Cardiac fibroblast (primary cell): ENCODE results near the gene KRTAP10-2.

Experiments used
- DNase-seq, 2 donors: peaks; one replicate each; pipeline versions ENCODE4 v3.0.0 to v3.0.0-alpha.2; 2010; ENCODE audit warnings: low read depth in 2 of 2
- H3K4me3 ChIP-seq, 2 donors: replicated peaks in 1 of 2; 1 replicate in 1 of 2; 2 replicates in 1 of 2; pipeline ENCODE4 v1.5.1; 2011; ENCODE audit warnings: low read depth in 2 of 2, low read length in 2 of 2, mild to moderate bottlenecking in 2 of 2, moderate library complexity in 1 of 2
- TF ChIP-seq, protein P1 (sequence below): IDR thresholded peaks from one replicate; pipeline ENCODE4 v1.5.1; 2011; ENCODE audit warnings: low read depth, mild to moderate bottlenecking, low read length, inconsistent platforms

The KRTAP10-2 gene

DNA sequence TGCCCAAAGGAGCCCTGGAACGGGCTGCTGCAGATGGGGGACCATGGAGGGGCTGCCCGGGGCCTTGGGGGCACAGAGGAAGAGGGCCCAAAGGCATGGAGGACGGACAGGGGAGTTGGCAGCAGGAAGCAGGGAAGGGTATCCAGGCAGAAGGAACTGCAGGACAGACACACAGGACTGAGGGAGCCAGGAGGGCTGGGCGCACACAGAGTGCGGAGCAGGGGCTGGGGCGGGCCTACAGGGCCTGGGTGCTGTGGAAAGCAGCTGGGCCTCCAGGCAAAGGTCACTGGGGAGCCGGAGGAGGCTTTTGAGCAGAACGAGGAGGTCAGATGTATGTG, 39.4 kb downstream of the KRTAP10-2 start:
- no peak for DNase-seq
- TF ChIP-seq, protein P1, sequence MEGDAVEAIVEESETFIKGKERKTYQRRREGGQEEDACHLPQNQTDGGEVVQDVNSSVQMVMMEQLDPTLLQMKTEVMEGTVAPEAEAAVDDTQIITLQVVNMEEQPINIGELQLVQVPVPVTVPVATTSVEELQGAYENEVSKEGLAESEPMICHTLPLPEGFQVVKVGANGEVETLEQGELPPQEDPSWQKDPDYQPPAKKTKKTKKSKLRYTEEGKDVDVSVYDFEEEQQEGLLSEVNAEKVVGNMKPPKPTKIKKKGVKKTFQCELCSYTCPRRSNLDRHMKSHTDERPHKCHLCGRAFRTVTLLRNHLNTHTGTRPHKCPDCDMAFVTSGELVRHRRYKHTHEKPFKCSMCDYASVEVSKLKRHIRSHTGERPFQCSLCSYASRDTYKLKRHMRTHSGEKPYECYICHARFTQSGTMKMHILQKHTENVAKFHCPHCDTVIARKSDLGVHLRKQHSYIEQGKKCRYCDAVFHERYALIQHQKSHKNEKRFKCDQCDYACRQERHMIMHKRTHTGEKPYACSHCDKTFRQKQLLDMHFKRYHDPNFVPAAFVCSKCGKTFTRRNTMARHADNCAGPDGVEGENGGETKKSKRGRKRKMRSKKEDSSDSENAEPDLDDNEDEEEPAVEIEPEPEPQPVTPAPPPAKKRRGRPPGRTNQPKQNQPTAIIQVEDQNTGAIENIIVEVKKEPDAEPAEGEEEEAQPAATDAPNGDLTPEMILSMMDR: no peak
- no peak overlapping the region for H3K4me3 ChIP-seq

DNA sequence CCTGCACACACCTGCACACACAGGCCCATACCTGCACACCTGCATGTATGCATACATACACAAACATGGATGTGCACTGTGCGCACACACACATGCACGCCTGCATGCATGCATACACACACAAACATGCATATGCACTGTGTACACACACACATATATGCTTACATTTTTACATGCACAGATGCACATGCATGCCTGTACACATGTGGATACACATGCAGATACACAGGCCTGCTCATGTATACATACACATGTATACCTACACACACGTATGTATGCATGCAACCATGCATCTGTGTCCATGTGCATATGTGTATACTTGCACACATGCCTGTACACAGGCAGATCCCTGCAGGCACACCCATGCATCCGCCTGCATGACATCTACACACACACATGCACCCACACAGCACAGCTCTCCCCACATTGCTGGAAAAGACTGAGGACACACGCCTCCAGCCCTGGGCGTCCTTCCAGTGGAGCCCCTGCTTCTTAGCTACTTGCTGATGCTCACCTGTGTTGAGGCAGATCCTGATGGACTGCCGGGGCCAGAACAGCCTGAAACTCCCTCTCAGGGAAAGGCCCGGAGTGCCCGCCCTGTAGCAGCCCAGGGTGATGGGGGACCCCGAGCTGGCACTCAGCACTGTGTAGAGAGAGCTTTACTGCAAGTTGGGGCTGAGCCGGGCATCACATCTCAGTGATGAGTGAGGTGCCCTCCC, 39.9 kb downstream of the KRTAP10-2 start:
- no peak overlapping the region for H3K4me3 ChIP-seq
- TF ChIP-seq, protein P1: no peak
- no peak for DNase-seq

DNA sequence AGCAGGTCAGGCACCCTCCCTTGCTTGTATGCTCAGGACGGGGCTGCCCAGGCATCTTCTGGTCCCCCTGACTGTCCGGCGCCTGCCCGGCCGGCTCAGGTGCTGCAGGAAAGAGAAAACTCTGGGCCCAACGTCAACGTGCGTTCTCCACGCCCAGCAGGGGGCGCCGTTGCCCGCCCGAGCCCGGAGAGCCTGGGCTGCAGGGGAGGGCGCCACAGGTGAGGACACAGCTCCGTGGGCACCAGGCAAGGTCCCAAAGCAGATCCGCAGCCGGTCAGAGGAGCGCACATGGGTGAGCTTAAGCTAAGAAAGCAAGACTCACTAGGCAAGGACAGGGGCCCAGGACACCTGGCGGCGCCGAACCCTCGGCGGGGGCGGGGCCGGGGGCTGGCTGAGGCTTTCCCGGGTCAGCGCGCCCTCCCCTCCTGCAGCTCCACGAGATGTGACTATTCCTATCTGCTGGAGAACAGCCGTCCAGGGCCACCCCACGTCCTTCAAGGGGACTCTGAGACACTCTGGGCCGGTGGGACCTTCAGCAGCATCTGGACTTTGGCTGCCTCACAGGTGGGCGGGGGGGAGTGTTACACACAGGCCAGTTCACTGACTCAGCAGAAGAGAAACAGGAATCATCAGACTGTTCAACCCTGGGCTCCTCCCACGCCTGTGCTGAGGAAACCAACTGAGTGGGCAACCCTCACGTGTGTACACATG, 40.6 kb downstream of the KRTAP10-2 start:
- DNase-seq: peak; percentile 32 to 41
- TF ChIP-seq, protein P1: peak; percentile 77
- no peak overlapping the region for H3K4me3 ChIP-seq

- no peak for DNase-seq
- H3K4me3 ChIP-seq: no peak overlapping the region
- TF ChIP-seq, protein P1: no peak
Measured at GRCh38 chr21:44510109-44510507, 41.2 kb downstream of the KRTAP10-2 start.

GRCh38 chr21:44509539-44509938, 41.8 kb downstream of the KRTAP10-2 start:
- TF ChIP-seq, protein P1: no peak
- no peak overlapping the region for H3K4me3 ChIP-seq
- no peak for DNase-seq

DNA sequence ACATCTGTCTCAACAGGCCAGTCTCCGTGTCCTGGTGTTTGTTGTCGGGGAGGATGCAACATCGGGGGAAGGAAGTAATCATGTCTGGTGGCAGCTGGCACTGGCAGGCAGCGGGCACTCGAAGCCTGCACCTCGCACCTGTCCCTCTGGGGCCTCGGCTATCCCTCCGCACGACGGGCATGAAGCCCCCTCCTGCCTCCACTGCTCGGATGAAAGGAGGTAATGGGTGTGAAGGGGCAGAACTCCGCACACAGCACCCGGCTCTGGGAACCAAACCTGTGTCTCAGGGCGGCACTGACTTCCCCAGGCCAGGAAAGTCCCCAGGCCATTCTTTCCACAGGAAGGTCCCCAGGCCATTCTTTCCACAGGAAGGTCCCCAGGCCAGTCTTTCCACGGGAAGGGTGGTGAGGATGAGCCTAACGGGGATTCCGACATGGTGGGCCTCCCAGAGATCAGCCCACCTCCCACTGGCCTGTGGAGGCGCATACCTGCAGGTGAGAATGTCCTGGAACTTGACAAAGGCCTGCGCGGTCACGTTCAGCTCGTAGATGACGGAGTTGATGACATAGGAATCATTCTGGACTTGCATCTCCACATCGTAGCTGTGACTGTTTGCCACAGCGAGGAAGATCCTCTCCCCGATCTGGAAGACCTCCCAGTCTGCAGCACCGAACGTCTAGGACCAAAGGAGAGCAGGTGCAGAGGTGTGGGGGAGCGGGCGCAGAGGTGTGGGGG, 42.4 kb downstream of the KRTAP10-2 start:
- TF ChIP-seq, protein P1: no peak
- no peak for DNase-seq
- no peak overlapping the region for H3K4me3 ChIP-seq
